ENCODE results near the gene CLECL1. TPM values are rescaled to one million over a fixed set of nuclear protein-coding genes. Genes with fewer than 3 reads are reported as not detected.
"Not testable (repeated sequence)": the region's sequence is repeated elsewhere in the genome, so short reads cannot be mapped to it uniquely, and the experiment has no call there.

The CLECL1 gene
- total RNA-seq, 4 donors from 2014 or later = 0.83 TPM; not detected in 3

DNA sequence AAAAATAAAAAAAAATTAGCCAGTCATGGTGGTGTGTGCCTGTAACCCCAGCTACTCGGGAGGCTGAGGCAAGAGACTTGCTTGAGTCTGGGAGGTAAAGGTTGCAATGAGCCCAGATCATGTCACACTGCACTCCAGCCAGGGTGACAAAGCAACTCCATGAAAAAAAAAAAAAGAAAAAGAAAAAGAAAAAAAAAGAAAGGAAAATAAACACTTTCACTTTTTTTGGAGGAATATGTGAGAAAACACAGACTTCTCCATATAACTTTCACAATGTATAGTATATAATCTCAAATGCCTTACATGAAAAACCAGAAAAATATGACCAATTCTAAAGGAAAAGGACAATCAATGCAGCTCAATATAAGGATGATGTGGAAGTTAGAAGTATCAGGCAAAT, 8.9 kb downstream of the CLECL1 start:
- DNase-seq (ENCODE audit: extremely low spot score) = no peak
- Histone ChIP-seq H3K27me3 (no peaks in the 10 kb centered on the region), H3K4me3 (no peak overlapping the region), H3K4me1 (peaks cover 0 to 12% (median 3%) of the 10 kb centered on the region in 4 donors), H3K27ac (replicated peaks in 1 of 4) (no peak overlapping the region), H3K36me3 (no peaks in the 10 kb centered on the region), H3K9me3 (no peaks in the 10 kb centered on the region)
- no peak for TF ChIP-seq POLR2AphosphoS5 (IDR thresholded peaks at IDR 0.05)
- TF ChIP-seq, protein P1, sequence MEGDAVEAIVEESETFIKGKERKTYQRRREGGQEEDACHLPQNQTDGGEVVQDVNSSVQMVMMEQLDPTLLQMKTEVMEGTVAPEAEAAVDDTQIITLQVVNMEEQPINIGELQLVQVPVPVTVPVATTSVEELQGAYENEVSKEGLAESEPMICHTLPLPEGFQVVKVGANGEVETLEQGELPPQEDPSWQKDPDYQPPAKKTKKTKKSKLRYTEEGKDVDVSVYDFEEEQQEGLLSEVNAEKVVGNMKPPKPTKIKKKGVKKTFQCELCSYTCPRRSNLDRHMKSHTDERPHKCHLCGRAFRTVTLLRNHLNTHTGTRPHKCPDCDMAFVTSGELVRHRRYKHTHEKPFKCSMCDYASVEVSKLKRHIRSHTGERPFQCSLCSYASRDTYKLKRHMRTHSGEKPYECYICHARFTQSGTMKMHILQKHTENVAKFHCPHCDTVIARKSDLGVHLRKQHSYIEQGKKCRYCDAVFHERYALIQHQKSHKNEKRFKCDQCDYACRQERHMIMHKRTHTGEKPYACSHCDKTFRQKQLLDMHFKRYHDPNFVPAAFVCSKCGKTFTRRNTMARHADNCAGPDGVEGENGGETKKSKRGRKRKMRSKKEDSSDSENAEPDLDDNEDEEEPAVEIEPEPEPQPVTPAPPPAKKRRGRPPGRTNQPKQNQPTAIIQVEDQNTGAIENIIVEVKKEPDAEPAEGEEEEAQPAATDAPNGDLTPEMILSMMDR (IDR thresholded peaks at IDR 0.05) = no peak
- TF ChIP-seq EP300 (IDR thresholded peaks at IDR 0.05) = no peak
- no peak for TF ChIP-seq POLR2A (IDR thresholded peaks at IDR 0.05; ENCODE audit: low read depth)
- WGBS = 87% methylated on average over 1 of the region's 1 CpG
- intact Hi-C loops (cut with DNase I) = no loop called here

DNA sequence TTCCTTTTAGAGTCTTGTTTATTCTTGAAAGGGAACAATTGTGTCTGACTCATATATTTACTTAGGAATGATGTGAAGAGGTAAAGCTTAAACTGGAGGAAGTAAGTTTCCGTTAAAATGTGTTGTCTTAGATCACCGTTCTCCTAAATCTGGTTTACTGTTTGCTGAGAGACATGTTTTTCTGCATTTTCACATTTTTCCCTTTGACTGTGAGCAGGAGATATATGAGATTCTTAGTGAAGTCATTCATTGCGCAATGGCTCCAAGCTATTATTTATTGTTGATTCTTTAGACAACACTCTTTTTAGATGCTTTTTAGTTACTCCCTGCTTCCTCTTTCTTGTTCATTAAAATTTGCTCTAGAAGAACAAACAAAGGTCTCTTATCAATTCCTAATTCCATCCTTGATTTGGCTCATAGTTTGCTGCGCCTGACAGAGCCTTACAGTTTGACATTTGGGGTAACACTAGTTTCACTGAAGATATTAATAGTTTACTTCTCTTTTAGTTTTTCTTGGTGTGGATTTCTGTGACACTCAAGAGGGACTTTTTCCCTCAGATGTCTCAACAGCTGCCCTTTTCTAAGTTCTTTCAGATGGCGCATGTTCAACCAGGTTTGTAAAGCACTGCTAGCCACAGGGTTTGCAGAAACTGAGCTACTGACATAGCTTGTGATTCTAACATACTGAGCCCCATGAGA, 11.4 kb downstream of the CLECL1 start:
- Histone ChIP-seq H3K27ac (replicated peaks in 1 of 4) (no peak overlapping the region), H3K27me3 (no peaks in the 10 kb centered on the region), H3K9me3 (no peaks in the 10 kb centered on the region), H3K4me1 (peaks cover 0 to 12% (median 3%) of the 10 kb centered on the region in 4 donors), H3K4me3 (no peak overlapping the region), H3K36me3 (no peaks in the 10 kb centered on the region)
- WGBS = 67% methylated on average over 5 of the region's 5 CpGs
- DNase-seq (ENCODE audit: extremely low spot score) = no peak
- TF ChIP-seq POLR2A (IDR thresholded peaks at IDR 0.05; ENCODE audit: low read depth) (no peak), EP300 (IDR thresholded peaks at IDR 0.05) (no peak), POLR2AphosphoS5 (IDR thresholded peaks at IDR 0.05) (no peak)
- TF ChIP-seq, protein P1 (IDR thresholded peaks at IDR 0.05) = no peak
- intact Hi-C loops (cut with DNase I) = no loop called here

GRCh38 chr12:9719790-9720189, 13.1 kb downstream of the CLECL1 start:
- Histone ChIP-seq H3K9me3 (no peaks in the 10 kb centered on the region), H3K36me3 (no peaks in the 10 kb centered on the region), H3K4me1 (peaks cover 0 to 12% (median 3%) of the 10 kb centered on the region in 4 donors), H3K4me3 (no peak overlapping the region), H3K27ac (replicated peaks in 1 of 4) (no peak overlapping the region), H3K27me3 (no peaks in the 10 kb centered on the region)
- TF ChIP-seq POLR2A (IDR thresholded peaks at IDR 0.05; ENCODE audit: low read depth) (no peak), EP300 (IDR thresholded peaks at IDR 0.05) (no peak), POLR2AphosphoS5 (IDR thresholded peaks at IDR 0.05) (no peak)
- TF ChIP-seq, protein P1 (IDR thresholded peaks at IDR 0.05) = no peak
- 46% methylated on average over 1 of the region's 1 CpG for WGBS
- intact Hi-C loops (cut with DNase I) = no loop called here
- no peak for DNase-seq (ENCODE audit: extremely low spot score)

DNA sequence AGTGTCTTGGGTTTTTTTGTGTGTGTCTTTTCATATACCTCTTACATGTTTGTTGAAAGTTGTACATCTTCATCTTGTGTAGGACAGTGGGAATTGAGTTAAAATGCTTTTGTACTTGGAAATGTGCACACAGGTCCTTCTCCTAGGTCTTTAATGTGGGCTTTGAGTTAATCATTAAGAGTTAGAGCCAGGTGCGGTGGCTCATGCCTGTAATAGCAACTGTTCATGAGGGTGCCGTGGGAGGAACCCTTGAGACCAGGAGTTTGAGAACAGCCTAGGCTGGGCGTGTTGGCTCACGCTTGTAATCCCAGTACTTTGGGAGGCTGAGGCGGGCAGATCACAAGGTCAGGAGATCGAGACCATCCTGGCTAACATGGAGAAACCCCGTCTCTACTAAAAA, 13.9 kb downstream of the CLECL1 start:
- peaks cover 0 to 12% (median 3%) of the 10 kb centered on the region in 4 donors for H3K4me1 ChIP-seq
- no peaks in the 10 kb centered on the region for H3K9me3 ChIP-seq
- H3K36me3 ChIP-seq = no peaks in the 10 kb centered on the region
- no peak for DNase-seq (ENCODE audit: extremely low spot score)
- H3K4me3 ChIP-seq = no peak overlapping the region
- intact Hi-C loops (cut with DNase I) = no loop called here
- WGBS = 97% methylated on average over 7 of the region's 7 CpGs
- H3K27me3 ChIP-seq = no peaks in the 10 kb centered on the region
- no peak overlapping the region for H3K27ac ChIP-seq (replicated peaks in 1 of 4)
- TF ChIP-seq POLR2A (IDR thresholded peaks at IDR 0.05; ENCODE audit: low read depth) = no peak

DNA sequence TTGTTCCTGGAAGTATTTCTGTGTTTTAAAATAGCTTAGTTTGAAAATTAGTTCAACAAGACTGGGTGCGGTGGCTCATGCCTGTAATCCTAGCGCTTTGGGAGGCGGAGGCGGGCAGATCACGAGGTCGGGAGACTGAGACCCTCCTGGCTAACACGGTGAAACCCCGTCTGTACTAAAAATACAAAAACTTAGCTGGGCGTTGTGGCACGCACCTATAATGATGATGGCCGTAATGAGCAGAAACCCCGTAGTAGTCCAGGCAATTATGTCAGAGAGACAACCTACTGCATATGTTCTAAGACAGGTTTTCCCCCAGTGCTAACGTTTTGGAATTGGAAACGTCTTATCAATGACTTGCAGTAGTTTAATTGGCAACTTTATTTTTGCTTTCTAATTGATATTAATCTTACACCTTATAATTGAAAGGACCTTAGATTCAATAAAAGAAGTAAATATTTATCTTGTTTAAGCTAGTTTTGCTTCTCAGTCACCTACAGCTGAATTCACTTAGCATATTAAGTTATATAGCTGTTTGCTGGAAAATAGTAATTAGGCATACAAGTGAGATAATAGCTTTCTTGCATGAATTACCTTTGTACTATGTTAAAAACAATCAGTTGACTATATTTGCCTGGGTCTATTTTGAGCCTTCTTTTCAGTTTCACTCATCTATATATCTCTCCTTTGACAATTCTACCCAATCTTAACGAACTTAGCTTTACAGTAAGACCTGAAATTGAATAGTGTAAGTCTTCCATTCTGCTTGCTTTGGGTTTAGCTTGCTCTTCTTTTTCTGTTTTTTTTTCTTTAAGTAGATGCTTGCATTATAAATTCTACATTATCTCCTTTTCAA, 15.6 kb downstream of the CLECL1 start:
- TF ChIP-seq POLR2AphosphoS5 (IDR thresholded peaks at IDR 0.05) (no peak), POLR2A (IDR thresholded peaks at IDR 0.05; ENCODE audit: low read depth) (no peak), EP300 (IDR thresholded peaks at IDR 0.05) (no peak)
- TF ChIP-seq, protein P1 (IDR thresholded peaks at IDR 0.05) = no peak
- H3K36me3 ChIP-seq = no peaks in the 10 kb centered on the region
- no peaks in the 10 kb centered on the region for H3K9me3 ChIP-seq
- DNase-seq (ENCODE audit: extremely low spot score) = no peak
- H3K4me3 ChIP-seq = no peak overlapping the region
- peaks cover 0 to 12% (median 3%) of the 10 kb centered on the region in 4 donors for H3K4me1 ChIP-seq
- WGBS = 84% methylated on average over 15 of the region's 15 CpGs
- intact Hi-C loops (cut with DNase I) = no loop called here
- no peak overlapping the region for H3K27ac ChIP-seq (replicated peaks in 1 of 4)
- no peaks in the 10 kb centered on the region for H3K27me3 ChIP-seq

GRCh38 chr12:9713032-9713558, 19.8 kb downstream of the CLECL1 start:
- DNase-seq (ENCODE audit: extremely low spot score); intact Hi-C loops (cut with DNase I): not testable (repeated sequence)

More at GRCh38 chr12:9713032-9713558, 19.8 kb downstream of the CLECL1 start:
- H3K27me3 ChIP-seq; H3K27ac ChIP-seq (replicated peaks in 1 of 4); H3K9me3 ChIP-seq; H3K36me3 ChIP-seq; H3K4me1 ChIP-seq; H3K4me3 ChIP-seq: not testable (repeated sequence)
- 71% methylated on average over 6 of the region's 6 CpGs for WGBS
